ENCODE results near the gene H19. TPM values are rescaled to one million over a fixed set of nuclear protein-coding genes. Genes with fewer than 3 reads are reported as not detected.

Gene H19
- total and polyA plus RNA-seq, 4 donors: 194 to 16,780 (median 332) TPM

Small RNA genes lying within 50 kb of the gene (small RNA-seq; reads per million reads assigned to genes)
- gene RF01972 (not detected), gene RF01973 (not detected)

Other genes starting within 250 kb of the H19 start
- gene IFITM10, start 247.2 kb downstream of the H19 start, total RNA-seq: 1 to 10 TPM in 1 of 2 donors, under 1 TPM in 1; 0.65 to 8.5 TPM
- 1 to 10 TPM in 1 of 2 donors, under 1 TPM in 1; 0.14 to 2.9 TPM for gene IFITM10, start 247.2 kb downstream of the H19 start, polyA plus RNA-seq
- 100 to 1,000 TPM; 310 to 374 TPM for gene CTSD, start 233.9 kb downstream of the H19 start, total RNA-seq
- gene CTSD, start 233.9 kb downstream of the H19 start, polyA plus RNA-seq: 100 to 1,000 TPM; 731 to 814 TPM
- gene SYT8, start 162.9 kb downstream of the H19 start, total RNA-seq: under 1 TPM; 0.17 to 0.28 TPM
- under 1 TPM; 0.43 to 0.99 TPM for gene SYT8, start 162.9 kb downstream of the H19 start, polyA plus RNA-seq
- under 1 TPM in 1 of 2 donors, not detected in 1; 0.28 TPM for gene TNNI2, start 158.9 kb downstream of the H19 start, total RNA-seq
- gene TNNI2, start 158.9 kb downstream of the H19 start, polyA plus RNA-seq: under 1 TPM in 1 of 2 donors, not detected in 1; 0.22 TPM
- gene LSP1, start 144.8 kb downstream of the H19 start, total RNA-seq: 1 to 10 TPM; 5.0 to 7.7 TPM
- 1 to 10 TPM; 5.2 to 6.3 TPM for gene LSP1, start 144.8 kb downstream of the H19 start, polyA plus RNA-seq
- gene PRR33, start 105.9 kb downstream of the H19 start, total RNA-seq: not detected
- gene PRR33, start 105.9 kb downstream of the H19 start, polyA plus RNA-seq: not detected
- gene TNNT3, start 78.1 kb downstream of the H19 start, total RNA-seq: under 1 TPM in 1 of 2 donors, not detected in 1; 0.14 TPM
- under 1 TPM in 1 of 2 donors, not detected in 1; 0.06 TPM for gene TNNT3, start 78.1 kb downstream of the H19 start, polyA plus RNA-seq
- 10 to 100 TPM; 33.0 to 83.9 TPM for gene MRPL23, start 50.5 kb downstream of the H19 start, total RNA-seq
- gene MRPL23, start 50.5 kb downstream of the H19 start, polyA plus RNA-seq: 10 to 100 TPM; 67.1 to 68.0 TPM
- 1,000 to 10,000 TPM in 1 of 2 donors, 10 to 100 TPM in 1; 70.5 to 1,440 TPM for gene IGF2, start 141.5 kb upstream of the H19 start, total RNA-seq
- gene IGF2, start 141.5 kb upstream of the H19 start, polyA plus RNA-seq: 100 to 1,000 TPM; 125 to 259 TPM
- gene INS, start 163.4 kb upstream of the H19 start, total RNA-seq: under 1 TPM in 1 of 2 donors, not detected in 1; 0.37 TPM
- gene INS, start 163.4 kb upstream of the H19 start, polyA plus RNA-seq: under 1 TPM in 1 of 2 donors, not detected in 1; 0.16 TPM
- gene TH, start 174.0 kb upstream of the H19 start, total RNA-seq: not detected
- under 1 TPM; 0.13 to 0.24 TPM for gene TH, start 174.0 kb upstream of the H19 start, polyA plus RNA-seq